H1 (cell line): ENCODE data around the gene PDK3. TPM values are rescaled to one million over a fixed set of nuclear protein-coding genes. Genes with fewer than 3 reads are reported as not detected.

Experiments used
- CTCF ChIA-PET: fragments of 300-600 bp; sonication (Branson Sonifier 250); formaldehyde crosslinking; loops from one replicate; lab custom pipeline; 2021; ENCODE audit not compliant: partially characterized antibody; lab: Charles Lee
- POLR2A ChIA-PET: fragments of 300-600 bp; sonication (Branson Sonifier 250); formaldehyde crosslinking; loops from one replicate; lab custom pipeline; 2021; ENCODE audit warnings: inconsistent platforms; ENCODE audit not compliant: partially characterized antibody; lab: Charles Lee
- DNase-seq, 2 experiments: peaks; one replicate each; pipeline versions ENCODE4 v3.0.0 to v3.0.0-alpha.2; 2010 to 2022; ENCODE audit warnings: low spot score in 2 of 2, low read depth in 1 of 2, mixed read lengths in 1 of 2
- FAIRE-seq: peaks from 2 replicates; lab custom pipeline; 2011; peaks lifted over from hg19 to GRCh38; lab: Jason Lieb, UNC
- H2AFZ ChIP-seq: 2 replicates; pipeline ENCODE4 v1.8.1; 2012; ENCODE audit warnings: low read length, inconsistent platforms
- H2AK5ac ChIP-seq: 2 replicates; pipeline ENCODE4 v1.6.1; 2013; ENCODE audit warnings: low read depth, low read length
- H2BK120ac ChIP-seq: replicated peaks from 2 replicates; pipeline ENCODE3; 2013; ENCODE audit warnings: low read depth, low read length, inconsistent platforms
- H2BK12ac ChIP-seq: 2 replicates; pipeline ENCODE4 v1.6.1; 2013; ENCODE audit warnings: low read depth, low read length
- H2BK15ac ChIP-seq: 2 replicates; pipeline ENCODE4 v1.6.1; 2013; ENCODE audit warnings: low read length
- H2BK20ac ChIP-seq: 2 replicates; pipeline ENCODE4 v1.6.1; 2013; ENCODE audit warnings: low read length
- H2BK5ac ChIP-seq: 2 replicates; pipeline ENCODE4 v1.6.1; 2013; ENCODE audit warnings: low read depth, low read length
- H3K14ac ChIP-seq: 2 replicates; pipeline ENCODE4 v1.6.1; 2013; ENCODE audit warnings: inconsistent platforms; ENCODE audit not compliant: insufficient read length
- H3K18ac ChIP-seq: 2 replicates; pipeline ENCODE4 v1.6.1; 2013; ENCODE audit warnings: low read length; ENCODE audit errors: extremely low read depth
- H3K23ac ChIP-seq: 2 replicates; pipeline ENCODE4 v1.6.1; 2013; ENCODE audit warnings: inconsistent platforms; ENCODE audit not compliant: insufficient read length
- H3K23me2 ChIP-seq: 2 replicates; pipeline ENCODE4 v1.6.1; 2013; ENCODE audit warnings: low read depth, low read length
- H3K27ac ChIP-seq: 2 replicates; pipeline ENCODE4 v1.6.1; 2011; ENCODE audit warnings: low read depth, low read length, inconsistent platforms
- H3K27me3 ChIP-seq, 4 experiments: replicated peaks in 1 of 4; 1 replicate in 1 of 4; 2 replicates in 3 of 4; pipeline versions ENCODE4 v1.6.1 to v1.8.1; 2011 to 2013; ENCODE audit warnings: low read length in 3 of 4, mild to moderate bottlenecking in 3 of 4, inconsistent platforms in 2 of 4, mixed read lengths in 2 of 4, moderate library complexity in 1 of 4; ENCODE audit not compliant: control insufficient read depth in 3 of 4, insufficient read depth in 3 of 4; ENCODE audit errors: extremely low read depth in 1 of 4
- H3K36me3 ChIP-seq, 4 experiments: 2 replicates each; pipeline versions ENCODE4 v1.6.1 to v1.8.1; 2011 to 2013; ENCODE audit warnings: mild to moderate bottlenecking in 4 of 4, low read length in 3 of 4, moderate library complexity in 2 of 4, control low read depth in 1 of 4, inconsistent platforms in 1 of 4; ENCODE audit not compliant: insufficient read depth in 4 of 4, control insufficient read depth in 2 of 4
- H3K4ac ChIP-seq: replicated peaks from 2 replicates; pipeline ENCODE3; 2013; ENCODE audit warnings: low read length, low read depth, mixed read lengths, inconsistent platforms; ENCODE audit not compliant: insufficient read length
- H3K4me1 ChIP-seq, 4 experiments: replicated peaks in 1 of 4; 1 replicate in 1 of 4; 2 replicates in 3 of 4; pipeline versions ENCODE4 v1.6.1 to v1.8.1; 2011 to 2013; ENCODE audit warnings: low read length in 3 of 4, inconsistent platforms in 2 of 4, mixed read lengths in 1 of 4; ENCODE audit not compliant: insufficient read depth in 4 of 4, control insufficient read depth in 3 of 4
- H3K4me2 ChIP-seq, 2 experiments: 2 replicates each; pipeline versions ENCODE4 v1.6.1 to v1.8.1; 2011 to 2013; ENCODE audit warnings: low read depth in 2 of 2, low read length in 2 of 2, control low read depth in 1 of 2, inconsistent platforms in 1 of 2, mild to moderate bottlenecking in 1 of 2; ENCODE audit not compliant: insufficient read depth in 1 of 2
- H3K4me3 ChIP-seq, 4 experiments: fragments of 200-600, 300-600 bp in 1 of 4; sonication (generic), shearing (Covaris generic), sonication (Bioruptor Twin) in 1 of 4; 2 replicates each; pipeline versions ENCODE4 v1.5.1 to v1.8.1; 2011 to 2016; ENCODE audit warnings: low read length in 4 of 4, low read depth in 3 of 4, control low read depth in 2 of 4, inconsistent platforms in 2 of 4, mild to moderate bottlenecking in 2 of 4, mixed read lengths in 1 of 4, moderate library complexity in 1 of 4; ENCODE audit not compliant: insufficient read depth in 2 of 4; ENCODE audit errors: extremely low read depth in 1 of 4
- H3K56ac ChIP-seq: replicated peaks from 2 replicates; pipeline ENCODE3; 2013; ENCODE audit warnings: low read depth, mild to moderate bottlenecking, mixed read lengths, low read length, inconsistent platforms; ENCODE audit not compliant: insufficient read length
- H3K79me1 ChIP-seq: 2 replicates; pipeline ENCODE4 v1.6.1; 2013; ENCODE audit warnings: low read depth, low read length, control low read depth
- H3K79me2 ChIP-seq, 2 experiments: 2 replicates each; pipeline versions ENCODE4 v1.6.1 to v1.8.1; 2012 to 2013; ENCODE audit warnings: low read length in 2 of 2, mild to moderate bottlenecking in 2 of 2, inconsistent platforms in 1 of 2; ENCODE audit not compliant: insufficient read depth in 2 of 2, control insufficient read depth in 1 of 2
- H3K9ac ChIP-seq, 4 experiments: replicated peaks in 1 of 4; 1 replicate in 1 of 4; 2 replicates in 3 of 4; pipeline versions ENCODE4 v1.6.1 to v1.8.1; 2011 to 2013; ENCODE audit warnings: low read depth in 3 of 4, low read length in 3 of 4, control low read depth in 2 of 4, mild to moderate bottlenecking in 2 of 4, moderate library complexity in 2 of 4, inconsistent platforms in 1 of 4; ENCODE audit errors: extremely low read depth in 1 of 4
- H3K9me3 ChIP-seq, 2 experiments: 2 replicates each; pipeline versions ENCODE4 v1.6.1 to v1.8.1; 2012 to 2013; ENCODE audit warnings: mild to moderate bottlenecking in 2 of 2, moderate library complexity in 2 of 2, control low read depth in 1 of 2, inconsistent platforms in 1 of 2, low read depth in 1 of 2, low read length in 1 of 2, mixed read lengths in 1 of 2; ENCODE audit not compliant: insufficient read depth in 2 of 2
- H4K20me1 ChIP-seq, 2 experiments: replicated peaks in 1 of 2; 2 replicates each; pipeline versions ENCODE3 to v1.8.1; 2011 to 2013; ENCODE audit warnings: inconsistent platforms in 2 of 2, low read length in 2 of 2, mild to moderate bottlenecking in 1 of 2; ENCODE audit not compliant: insufficient read depth in 2 of 2, control insufficient read depth in 1 of 2
- H4K5ac ChIP-seq: 2 replicates; pipeline ENCODE4 v1.6.1; 2013; ENCODE audit warnings: low read length, low read depth, mixed read lengths, inconsistent platforms; ENCODE audit not compliant: insufficient read length
- H4K8ac ChIP-seq: 2 replicates; pipeline ENCODE4 v1.8.0; 2013; ENCODE audit warnings: mild to moderate bottlenecking, moderate library complexity, low read length, inconsistent platforms; ENCODE audit not compliant: insufficient read depth; ENCODE audit errors: extremely low read depth
- H4K91ac ChIP-seq: replicated peaks from 2 replicates; pipeline ENCODE3; 2013; ENCODE audit warnings: low read length, mixed read lengths, inconsistent platforms; ENCODE audit not compliant: insufficient read length
- CBX5 ChIP-seq: fragments of 300-800, 300-1000 bp; sonication (generic); IDR thresholded peaks from 2 replicates; pipeline ENCODE4 v1.7.1; 2016; ENCODE audit warnings: antibody characterized with exemption, low read length, low read depth
- CREB1 ChIP-seq: IDR thresholded peaks from 2 replicates; pipeline ENCODE4 v1.6.1; 2012; ENCODE audit warnings: inconsistent platforms
- EGR1 ChIP-seq: IDR thresholded peaks from 2 replicates; pipeline ENCODE4 v1.6.1; 2011; ENCODE audit warnings: low read depth, low read length, borderline replicate concordance
- EP300 ChIP-seq, 2 experiments: IDR thresholded peaks; 1 replicate in 1 of 2; 2 replicates in 1 of 2; pipeline ENCODE4 v1.6.1; 2011 to 2012; ENCODE audit warnings: low read depth in 2 of 2, low read length in 2 of 2, mild to moderate bottlenecking in 2 of 2, borderline replicate concordance in 1 of 2, inconsistent platforms in 1 of 2, moderate library complexity in 1 of 2
- GABPA ChIP-seq: IDR thresholded peaks from 2 replicates; pipeline ENCODE4 v1.6.1; 2011; ENCODE audit warnings: mild to moderate bottlenecking, low read length, moderate library complexity, borderline replicate concordance; ENCODE audit not compliant: insufficient read depth
- HDAC2 ChIP-seq, 2 experiments: fragments of 300-600 bp in 1 of 2; sonication (generic) in 1 of 2; IDR thresholded peaks; 2 replicates each; pipeline ENCODE4 v1.6.1; 2011 to 2012; ENCODE audit warnings: low read depth in 2 of 2, low read length in 2 of 2, mild to moderate bottlenecking in 2 of 2, moderate library complexity in 2 of 2, borderline replicate concordance in 1 of 2, inconsistent platforms in 1 of 2
- JUN ChIP-seq: IDR thresholded peaks from 2 replicates; pipeline ENCODE4 v1.6.1; 2011; ENCODE audit warnings: low read depth, mild to moderate bottlenecking, improper control_type of control experiment, low read length
- JUND ChIP-seq: IDR thresholded peaks from 2 replicates; pipeline ENCODE4 v1.6.1; 2011; ENCODE audit warnings: mild to moderate bottlenecking, improper control_type of control experiment, low read length
- KDM1A ChIP-seq: fragments of 200-600, 300-600 bp; sonication (generic); IDR thresholded peaks from 2 replicates; pipeline ENCODE4 v1.7.1; 2016; ENCODE audit warnings: mild to moderate bottlenecking, low read length, borderline replicate concordance
- PHF8 ChIP-seq: fragments of 200-600 bp; sonication (generic); conservative IDR thresholded peaks from 2 replicates; pipeline ENCODE4 v1.7.1; 2012; ENCODE audit warnings: low read depth, mild to moderate bottlenecking, inconsistent platforms, low read length, moderate library complexity
- POU5F1 ChIP-seq: IDR thresholded peaks from 2 replicates; pipeline ENCODE4 v1.6.1; 2011; ENCODE audit warnings: low read depth, mild to moderate bottlenecking, low read length, moderate library complexity
- TBP ChIP-seq: IDR thresholded peaks from 2 replicates; pipeline ENCODE4 v1.6.1; 2011; ENCODE audit warnings: low read depth, low read length, improper control_type of control experiment
- ZNF274 ChIP-seq: IDR thresholded peaks from 2 replicates; pipeline ENCODE4 v1.7.0; 2012; ENCODE audit warnings: low read length, borderline replicate concordance; ENCODE audit errors: extremely low read depth
- WGBS, 2 experiments: shearing (Covaris generic) in 1 of 2; methylation state at CpG; one replicate each; pipeline versions ENCODE4 v1.1.6 to v1.1.7; 2013 to 2015; ENCODE audit warnings: low lambda C conversion rate in 2 of 2, mixed read lengths in 2 of 2, inconsistent platforms in 1 of 2, low coverage in 1 of 2, missing lambda C conversion rate in 1 of 2; ENCODE audit not compliant: insufficient replicate concordance in 2 of 2, insufficient coverage in 1 of 2, insufficient read length in 1 of 2; ENCODE audit errors: extremely low coverage in 1 of 2, missing lambda C conversion rate in 1 of 2; 5-methylcytosine and 5-hydroxymethylcytosine counted together
- polyA plus RNA-seq, 7 experiments: library from polyadenylated mRNA; depleted of rRNA in 3 of 7; stranded (reverse) in 5 of 7; unstranded in 2 of 7; fragments of >200 nt in 5 of 7; fragments of 200-250 nt in 2 of 7; gene quantifications; 1 replicate in 5 of 7; 2 replicates in 1 of 7; 4 replicates in 1 of 7; pipeline versions ENCODE4 v1.2.1 to v1.2.3, GENCODE V29; 2011 to 2013; ENCODE audit warnings: missing spikeins in 2 of 7, mixed read lengths in 2 of 7
- total RNA-seq: library from RNA; stranded (reverse); fragmentation: NEBNext Ultra II Directional; extraction: Animal tissue kit (Norgen Biotek cat#: 25700); gene quantifications from 2 replicates; pipeline ENCODE4 v1.2.1, GENCODE V29; 2021
- TF ChIP-seq, protein P1 (sequence below): IDR thresholded peaks from 2 replicates; pipeline ENCODE4 v1.6.1; 2011; ENCODE audit warnings: low read depth, mild to moderate bottlenecking, low read length; ENCODE audit not compliant: insufficient read depth

PDK3 gene
- total and polyA plus RNA-seq, 2 of the 8 experiments (the other 6 are each of a cell fraction or from before 2014, with no cell fraction given): 22.5 to 25.5 TPM

DNA sequence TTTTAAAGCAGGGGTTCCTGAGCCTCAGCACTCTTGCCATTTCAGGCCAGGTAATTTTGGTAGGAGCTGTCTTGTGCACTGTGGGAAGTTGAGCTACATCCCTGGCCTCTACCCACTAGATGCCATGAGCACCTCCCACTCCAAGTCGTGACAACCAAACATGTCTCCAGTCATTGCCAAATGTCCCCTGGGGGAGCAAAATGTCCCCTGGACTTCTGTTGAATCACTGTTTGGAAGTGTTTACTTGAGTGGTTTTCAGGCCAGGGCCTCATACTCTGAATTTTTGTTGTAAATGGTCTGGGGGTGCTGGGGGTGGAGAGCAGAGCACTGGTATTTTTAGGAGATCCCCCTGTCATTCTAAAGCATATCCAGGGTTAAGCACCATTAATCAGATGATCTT is 3.2 kb downstream of the PDK3 start:
- FAIRE-seq: no peak
- H3K79me2 ChIP-seq: peaks cover 0 to 37% of the 10 kb centered on the region in 2 experiments; a peak in 2 of 4 replicates

More for the DNA sequence above, 3.2 kb downstream of the PDK3 start:
- no peak overlapping the region for H2BK5ac ChIP-seq
- H3K4me2 ChIP-seq: no peak overlapping the region
- H4K20me1 ChIP-seq: no peaks in the 10 kb centered on the region
- H2AK5ac ChIP-seq: no peak overlapping the region
- 58% methylated on average over 1 of the region's 1 CpG; no CpG with 5 or more reads in 1 of the 2 experiments for WGBS, 2 experiments
- peaks cover 0 to 4% (median 3%) of the 10 kb centered on the region in 4 experiments; a peak in 4 of 7 replicates for H3K4me1 ChIP-seq
- no peak for TF ChIP-seq JUND
- TF ChIP-seq POU5F1: no peak
- TF ChIP-seq CREB1: no peak
- no peak for TF ChIP-seq ZNF274
- TF ChIP-seq EP300 (IDR thresholded peaks at IDR 0.05; ENCODE audit: borderline replicate concordance in 1 of 2, low read depth in 2 of 2, low read length in 2 of 2): no peak
- TF ChIP-seq, protein P1, sequence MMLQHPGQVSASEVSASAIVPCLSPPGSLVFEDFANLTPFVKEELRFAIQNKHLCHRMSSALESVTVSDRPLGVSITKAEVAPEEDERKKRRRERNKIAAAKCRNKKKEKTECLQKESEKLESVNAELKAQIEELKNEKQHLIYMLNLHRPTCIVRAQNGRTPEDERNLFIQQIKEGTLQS: no peak
- no peak for TF ChIP-seq EGR1
- TF ChIP-seq CBX5: no peak
- no peak for TF ChIP-seq JUN
- TF ChIP-seq TBP: no peak
- TF ChIP-seq PHF8: no peak
- no peak for TF ChIP-seq KDM1A
- TF ChIP-seq GABPA: no peak
- TF ChIP-seq HDAC2 (IDR thresholded peaks at IDR 0.05; ENCODE audit: borderline replicate concordance in 1 of 2, low read depth in 2 of 2, low read length in 2 of 2): no peak
- no peak for DNase-seq
- no peak overlapping the region for H2BK120ac ChIP-seq
- no peak overlapping the region for H2AFZ ChIP-seq
- ChIA-PET POLR2A (no interaction called here), CTCF (interaction anchor here (1.5 to 1.7 kb wide), 2 partner anchors 30 to 73 kb away, joined by 4 to 6 read pairs; no protein-coding TSS in a partner anchor)
- no peak overlapping the region for H2BK15ac ChIP-seq
- no peak overlapping the region for H4K5ac ChIP-seq
- H3K27me3 ChIP-seq: no peaks in the 10 kb centered on the region
- no peaks in the 10 kb centered on the region for H3K9me3 ChIP-seq
- no peak overlapping the region for H3K27ac ChIP-seq
- H2BK12ac ChIP-seq: no peak overlapping the region
- H3K4me3 ChIP-seq: no peak overlapping the region
- H3K79me1 ChIP-seq: no peaks in the 10 kb centered on the region
- H4K8ac ChIP-seq: no peak overlapping the region
- H3K36me3 ChIP-seq: no peaks in the 10 kb centered on the region
- no peak overlapping the region for H3K9ac ChIP-seq
- no peak overlapping the region for H3K56ac ChIP-seq
- no peak overlapping the region for H2BK20ac ChIP-seq
- H3K23me2 ChIP-seq: peaks cover 4% of the 10 kb centered on the region; the same call in 1 of the 2 replicates
- no peak overlapping the region for H3K4ac ChIP-seq
- no peak overlapping the region for H3K14ac ChIP-seq
- H4K91ac ChIP-seq: no peak overlapping the region
- H3K23ac ChIP-seq: no peak overlapping the region
- H3K18ac ChIP-seq: no peak overlapping the region
